Activated naive CD8-positive, alpha-beta T cell treated with anti-CD3 and anti-CD28 coated beads, Interleukin-2, amount 50 U/mL, for 24 hours (primary cell): ENCODE measurements around the gene CYP27B1.
A peak's percentile ranks its signal among the peaks of the same experiment; 100 is the strongest.
"Not testable (repeated sequence)": the region's sequence is repeated elsewhere in the genome, so short reads cannot be mapped to it uniquely, and the experiment has no call there.

Source experiments
- ATAC-seq: fragments of 150-1000 bp; cut with Tn5 transposase; one replicate; pipeline ENCODE4 v1.10.0; 2021
- DNase-seq: peaks from one replicate; pipeline ENCODE4 v3.0.0; 2021
- H3K27ac Mint-ChIP-seq: one replicate; pipeline ENCODE4 v1.8.0; 2021; ENCODE audit warnings: mild to moderate bottlenecking, mixed read lengths
- H3K27me3 Mint-ChIP-seq: one replicate; pipeline ENCODE4 v1.8.0; 2021; ENCODE audit warnings: mixed read lengths
- H3K36me3 Mint-ChIP-seq: one replicate; pipeline ENCODE4 v1.8.0; 2021; ENCODE audit warnings: low read depth, mixed read lengths
- H3K4me1 Mint-ChIP-seq: one replicate; pipeline ENCODE4 v1.8.0; 2021; ENCODE audit warnings: mixed read lengths
- H3K4me3 Mint-ChIP-seq: one replicate; pipeline ENCODE4 v1.8.0; 2021; ENCODE audit warnings: mild to moderate bottlenecking, moderate library complexity, mixed read lengths
- H3K9me3 Mint-ChIP-seq: one replicate; pipeline ENCODE4 v1.8.0; 2021; ENCODE audit warnings: mixed read lengths

CYP27B1 gene

DNA sequence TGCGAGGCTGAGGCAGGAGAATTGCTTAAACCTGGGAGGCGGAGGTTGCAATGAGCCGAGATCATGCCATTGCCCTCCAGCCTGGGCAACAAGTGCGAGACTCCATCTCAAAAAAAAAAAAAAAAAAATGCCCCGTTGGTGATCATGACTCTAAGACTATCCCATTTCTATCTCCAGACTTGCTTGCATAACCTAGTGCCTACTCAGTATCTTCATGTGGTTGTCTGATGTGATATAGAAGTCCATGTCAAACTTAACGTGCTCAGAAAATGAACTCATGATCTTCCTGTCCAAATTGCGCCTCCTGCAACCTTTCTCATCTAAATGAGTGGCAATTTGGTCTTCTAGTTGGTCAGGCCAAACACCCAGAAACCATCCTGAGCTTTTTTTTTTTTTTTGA, 11.0 kb upstream of the CYP27B1 start:
- DNase-seq, result no peak
- peaks cover 31% of the 10 kb centered on the region for H3K4me1 Mint-ChIP-seq

DNA sequence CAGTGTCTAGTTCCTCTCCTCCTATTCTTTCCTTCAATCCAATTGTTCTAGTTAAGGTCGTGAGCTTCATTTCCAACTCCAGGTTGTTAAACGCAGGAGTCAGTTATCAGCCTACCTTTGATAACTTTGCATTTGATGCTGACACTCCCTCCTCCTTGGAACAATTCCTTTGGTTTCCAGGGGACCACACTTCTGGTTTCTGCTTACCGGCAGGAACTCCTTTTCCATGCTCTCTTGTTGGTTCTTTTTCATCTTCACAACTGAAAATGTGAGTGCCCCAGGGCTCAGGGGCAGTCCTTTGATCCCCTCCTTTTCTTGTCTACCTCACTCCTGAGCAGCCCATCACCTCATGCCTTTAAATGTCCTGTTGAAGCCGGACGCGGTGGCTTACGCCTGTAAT, 10.5 kb upstream of the CYP27B1 start:
- no peak overlapping the region for H3K4me3 Mint-ChIP-seq
- H3K27me3 Mint-ChIP-seq, result no peaks in the 10 kb centered on the region
- H3K4me1 Mint-ChIP-seq, result peaks cover 28% of the 10 kb centered on the region
- ATAC-seq (no peak), DNase-seq (no peak)
- H3K27ac Mint-ChIP-seq, result no peak overlapping the region
- H3K36me3 Mint-ChIP-seq, result peaks cover 7% of the 10 kb centered on the region
- H3K9me3 Mint-ChIP-seq, result no peaks in the 10 kb centered on the region

More for the DNA sequence above, 11.0 kb upstream of the CYP27B1 start:
- H3K9me3 Mint-ChIP-seq, result no peaks in the 10 kb centered on the region
- H3K27ac Mint-ChIP-seq, result no peak overlapping the region
- H3K27me3 Mint-ChIP-seq, result no peaks in the 10 kb centered on the region
- no peak for ATAC-seq
- peaks cover 9% of the 10 kb centered on the region for H3K36me3 Mint-ChIP-seq
- H3K4me3 Mint-ChIP-seq, result no peak overlapping the region

DNA sequence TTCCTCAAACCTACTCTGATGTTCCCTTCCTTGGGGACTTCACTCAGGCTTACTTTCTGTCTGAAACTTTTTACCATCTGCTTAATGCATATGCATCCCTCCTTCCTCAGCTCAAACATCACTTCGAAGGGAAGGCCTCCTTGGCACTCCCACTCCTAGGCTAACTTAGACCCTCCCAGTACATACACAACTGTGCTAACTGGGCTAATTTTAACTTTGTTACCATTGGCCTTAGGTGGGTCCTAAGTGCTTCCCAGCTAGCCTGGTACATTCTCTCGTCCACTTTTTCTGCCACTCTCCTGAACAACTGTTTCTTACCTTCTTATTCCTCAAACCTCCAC, 9.3 kb upstream of the CYP27B1 start:
- ATAC-seq (no peak), DNase-seq (no peak)
- Mint-ChIP-seq H3K27me3 (no peaks in the 10 kb centered on the region), H3K4me3 (no peak overlapping the region), H3K36me3 (peaks cover 11% of the 10 kb centered on the region), H3K9me3 (no peaks in the 10 kb centered on the region), H3K4me1 (peaks cover 22% of the 10 kb centered on the region), H3K27ac (no peak overlapping the region)

DNA sequence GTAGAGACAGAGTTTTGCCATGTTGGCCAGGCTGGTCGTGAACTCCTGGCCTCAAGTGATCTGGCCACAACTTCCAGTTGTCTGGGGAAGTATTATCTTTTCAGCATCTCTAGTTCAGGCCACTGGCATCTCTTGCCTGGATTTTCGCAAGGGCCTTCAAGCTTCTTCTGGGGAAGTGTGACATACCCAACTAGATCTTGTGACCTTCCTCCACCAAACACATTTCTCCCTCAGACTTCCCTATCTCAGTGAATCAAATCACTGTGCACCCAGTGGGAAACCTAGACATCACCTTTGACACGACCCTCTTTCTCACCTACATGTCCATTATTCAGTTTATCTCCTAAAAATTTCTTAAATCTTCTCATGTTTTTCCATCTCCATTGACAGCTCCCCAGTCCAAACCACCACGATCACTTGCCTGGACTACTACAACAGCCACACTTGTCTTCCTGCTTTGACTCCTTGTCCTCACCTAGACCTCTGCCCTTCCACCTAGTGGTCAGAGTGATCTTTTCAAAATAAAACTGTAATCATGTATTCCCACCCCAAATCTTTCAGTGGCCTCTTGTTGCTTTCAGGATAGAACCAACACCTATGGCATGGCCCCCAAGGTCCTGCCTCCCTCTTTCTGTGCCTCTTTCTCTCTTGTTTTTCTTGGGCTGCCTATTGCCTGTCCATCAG, 8.8 kb upstream of the CYP27B1 start:
- no peak overlapping the region for H3K27ac Mint-ChIP-seq
- no peak for DNase-seq

DNA sequence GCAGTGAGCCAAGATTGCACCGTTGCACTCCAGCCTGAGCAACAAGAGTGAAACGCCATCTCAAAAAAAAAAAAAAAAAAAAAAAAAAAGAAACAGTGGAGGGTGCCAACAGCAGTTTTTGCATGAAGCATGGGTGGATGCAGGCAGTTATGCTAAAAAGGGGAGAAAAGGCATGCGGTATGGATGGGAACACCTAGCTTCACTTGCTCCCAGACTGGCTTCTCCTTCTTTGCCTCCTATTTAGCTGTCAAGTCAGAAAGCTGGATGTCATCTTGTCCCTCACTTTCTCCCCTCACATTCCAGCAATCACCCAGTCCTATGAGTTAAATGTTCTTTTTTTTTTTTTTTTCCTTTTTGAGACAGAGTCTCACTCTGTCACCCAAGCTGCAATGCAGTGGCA, 8.2 kb upstream of the CYP27B1 start:
- H3K27me3 Mint-ChIP-seq, result no peaks in the 10 kb centered on the region
- no peak overlapping the region for H3K4me3 Mint-ChIP-seq
- ATAC-seq (no peak), DNase-seq (no peak)
- peaks cover 19% of the 10 kb centered on the region for H3K36me3 Mint-ChIP-seq
- H3K27ac Mint-ChIP-seq, result no peak overlapping the region
- peaks cover 30% of the 10 kb centered on the region for H3K4me1 Mint-ChIP-seq
- H3K9me3 Mint-ChIP-seq, result no peaks in the 10 kb centered on the region

More for the DNA sequence above, 8.8 kb upstream of the CYP27B1 start:
- Mint-ChIP-seq H3K36me3 (peaks cover 14% of the 10 kb centered on the region), H3K27me3 (no peaks in the 10 kb centered on the region), H3K4me3 (no peak overlapping the region), H3K4me1 (peaks cover 25% of the 10 kb centered on the region), H3K9me3 (no peaks in the 10 kb centered on the region)
- ATAC-seq, result no peak

DNA sequence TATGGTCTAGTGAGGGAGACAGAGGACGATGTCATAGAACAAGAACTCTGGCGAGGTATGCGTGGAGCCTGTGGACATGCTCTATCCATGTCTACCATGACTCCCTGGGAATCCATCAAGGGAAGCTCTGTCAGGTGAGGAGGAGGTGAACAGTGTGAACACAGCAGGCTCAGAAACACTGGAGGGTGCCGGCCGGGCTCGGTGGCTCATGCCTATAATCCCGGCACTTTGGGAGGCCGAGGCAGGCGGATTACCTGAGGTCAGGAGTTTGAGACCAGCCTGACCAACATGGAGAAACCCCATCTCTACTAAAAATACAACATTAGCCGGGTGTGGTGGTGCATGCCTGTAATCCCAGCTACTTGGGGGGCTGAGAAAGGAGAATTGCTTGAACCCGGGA, 7.8 kb upstream of the CYP27B1 start:
- peaks cover 24% of the 10 kb centered on the region for H3K36me3 Mint-ChIP-seq
- DNase-seq, H3K27me3 Mint-ChIP-seq, H3K4me3 Mint-ChIP-seq, H3K9me3 Mint-ChIP-seq, ATAC-seq, H3K27ac Mint-ChIP-seq: not testable (repeated sequence)
- peaks cover 33% of the 10 kb centered on the region for H3K4me1 Mint-ChIP-seq

DNA sequence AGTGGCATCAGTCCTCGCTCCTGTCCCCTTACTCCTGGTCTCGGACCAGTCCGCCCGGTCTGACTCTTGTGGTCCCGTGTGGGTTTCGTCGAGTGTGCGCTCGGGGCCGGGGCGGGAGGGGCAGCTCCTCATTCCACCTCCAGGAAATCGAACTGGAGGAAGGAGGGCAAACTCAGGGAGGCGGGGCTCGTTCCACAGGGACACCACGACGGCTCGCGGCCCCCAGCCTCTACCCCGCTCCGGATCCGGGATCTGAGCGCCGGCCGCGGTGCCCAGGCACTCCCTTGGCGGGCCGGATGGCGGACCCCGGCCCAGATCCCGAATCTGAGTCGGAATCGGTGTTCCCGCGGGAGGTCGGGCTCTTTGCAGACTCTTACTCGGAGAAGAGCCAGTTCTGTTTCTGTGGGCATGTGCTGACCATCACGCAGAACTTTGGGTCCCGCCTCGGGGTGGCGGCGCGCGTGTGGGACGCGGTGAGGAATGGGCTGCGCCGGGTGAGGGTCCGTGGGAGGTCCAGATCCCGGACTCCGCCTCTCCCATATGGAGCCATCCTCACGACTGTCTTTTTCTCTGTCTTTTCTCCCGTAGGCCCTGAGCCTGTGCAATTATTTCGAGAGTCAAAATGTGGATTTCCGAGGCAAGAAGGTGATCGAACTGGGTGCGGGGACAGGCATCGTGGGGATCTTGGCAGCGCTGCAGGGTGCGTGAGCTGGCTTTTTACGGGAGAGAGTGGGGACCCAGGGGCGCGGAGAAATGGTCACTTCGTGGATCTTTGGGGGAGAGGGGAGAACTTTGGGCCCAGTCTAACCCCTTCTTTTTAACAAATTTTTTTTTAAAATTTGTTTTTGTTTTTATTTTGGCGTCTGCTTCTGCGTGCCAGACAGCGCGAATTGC, 5.8 kb upstream of the CYP27B1 start, which contains the start of gene EEF1AKMT3:
EEF1AKMT3 (plus strand) TSS at position 186 of the 894 bp plus-strand sequence; CDS start at position 297, 111 bp downstream.
- Mint-ChIP-seq H3K4me1 (peaks cover 33% of the 10 kb centered on the region), H3K9me3 (no peaks in the 10 kb centered on the region), H3K27ac (peak within 1 kb of the TSS; percentile 96), H3K27me3 (no peaks in the 10 kb centered on the region), H3K4me3 (peak within 1 kb of the TSS; percentile 94), H3K36me3 (peaks cover 36% of the 10 kb centered on the region)
- ATAC-seq, result peak; percentile 34
- DNase-seq, result peak; percentile 52

DNA sequence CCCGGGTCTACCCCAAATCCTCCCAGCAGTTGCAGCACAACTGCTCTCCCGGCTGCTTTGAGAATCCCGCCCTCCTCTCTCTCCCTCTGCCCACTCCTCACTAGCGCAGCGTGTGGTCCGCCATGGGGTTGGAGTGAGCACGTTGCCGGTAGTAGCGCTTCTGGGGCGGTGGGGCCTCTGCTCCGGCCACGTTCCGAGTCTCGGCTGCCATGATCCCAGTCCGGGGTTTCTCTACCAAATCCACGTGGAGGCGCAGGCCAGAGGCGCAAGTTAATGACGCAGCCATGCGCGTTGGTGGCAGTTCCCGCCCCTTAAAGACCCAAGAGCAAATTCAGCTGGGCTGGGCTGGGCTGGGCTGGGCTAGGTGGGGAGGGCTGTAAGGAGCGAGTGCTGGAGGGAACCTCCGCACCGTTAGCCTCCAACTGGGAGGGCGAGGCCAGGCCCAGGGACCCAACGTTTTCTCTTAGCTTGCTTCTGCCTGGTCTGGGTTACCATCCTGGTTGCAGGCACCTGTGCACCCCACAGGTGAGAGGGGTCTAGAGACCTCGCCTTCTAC, 5.1 kb upstream of the CYP27B1 start, which contains the start of gene METTL1:
METTL1 (minus strand) TSS at position 233 of the 556 bp plus-strand sequence; CDS start at position 211, 22 bp downstream.
- DNase-seq (peak; percentile 93), ATAC-seq (peak; percentile 92)
- Mint-ChIP-seq H3K27ac (peak within 1 kb of the TSS; percentile 96), H3K4me1 (peaks cover 40% of the 10 kb centered on the region), H3K27me3 (no peaks in the 10 kb centered on the region), H3K9me3 (no peaks in the 10 kb centered on the region), H3K36me3 (peaks cover 36% of the 10 kb centered on the region), H3K4me3 (peak within 1 kb of the TSS; percentile 94)

DNA sequence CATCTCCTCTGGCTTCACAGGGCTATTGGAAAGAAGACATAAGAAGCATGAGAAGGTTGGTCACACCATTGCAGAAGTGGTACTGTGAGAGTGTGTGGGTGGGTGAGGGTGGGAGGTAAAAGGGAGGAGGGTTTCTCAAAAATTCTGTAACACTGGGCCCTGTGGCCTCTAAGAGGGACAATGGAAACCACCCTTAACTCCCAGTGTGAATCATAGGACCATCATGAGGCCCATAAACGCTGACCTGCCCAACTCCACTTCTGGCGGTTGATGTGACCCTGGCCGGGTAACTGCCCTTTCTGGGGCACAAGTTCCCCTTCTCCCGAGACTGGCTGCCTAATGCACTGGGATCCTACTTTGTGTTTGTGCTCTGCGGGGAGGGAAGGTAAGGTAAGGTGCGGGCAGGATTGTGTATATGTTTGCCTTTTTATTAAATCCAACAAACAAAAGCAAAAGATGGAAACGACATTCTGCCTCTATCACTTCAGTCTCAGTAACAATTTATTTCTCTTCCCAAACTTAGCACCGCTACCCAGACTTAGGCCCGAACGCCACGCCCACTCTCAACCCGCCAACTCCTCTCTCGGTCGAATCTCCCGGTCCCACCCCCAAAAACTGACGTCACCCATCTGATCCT, 4.5 kb upstream of the CYP27B1 start:
- Mint-ChIP-seq H3K27ac (peak overlapping the region; percentile 96), H3K4me1 (peaks cover 46% of the 10 kb centered on the region), H3K4me3 (peak overlapping the region; percentile 94), H3K27me3 (peaks cover 3% of the 10 kb centered on the region), H3K36me3 (peaks cover 36% of the 10 kb centered on the region), H3K9me3 (no peaks in the 10 kb centered on the region)
- ATAC-seq (peak; percentile 68), DNase-seq (peak; percentile 93)

DNA sequence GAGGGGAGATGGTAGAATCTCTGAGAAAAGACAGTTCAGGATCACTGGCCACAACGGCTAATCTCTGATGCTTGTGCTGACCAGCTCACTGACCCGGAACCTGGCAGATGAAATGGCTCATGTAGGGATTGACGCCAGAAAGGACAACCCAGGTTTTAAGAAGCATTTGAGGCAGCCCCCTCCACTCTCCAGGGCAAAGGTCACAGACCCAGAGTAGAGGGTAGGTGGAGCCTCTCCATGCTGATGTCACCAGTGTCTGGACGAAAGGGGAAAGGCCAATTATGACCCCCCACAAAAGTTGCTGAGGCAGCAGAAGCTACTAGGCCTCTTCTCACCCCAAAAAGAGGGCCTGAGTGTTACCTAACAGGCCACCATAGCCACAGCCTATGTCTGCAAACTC, 3.9 kb upstream of the CYP27B1 start:
- H3K27me3 Mint-ChIP-seq, result peaks cover 5% of the 10 kb centered on the region
- H3K36me3 Mint-ChIP-seq, result peaks cover 34% of the 10 kb centered on the region
- H3K9me3 Mint-ChIP-seq, result no peaks in the 10 kb centered on the region
- ATAC-seq (no peak), DNase-seq (no peak)
- peaks cover 48% of the 10 kb centered on the region for H3K4me1 Mint-ChIP-seq
- peak overlapping the region; percentile 94 for H3K4me3 Mint-ChIP-seq
- H3K27ac Mint-ChIP-seq, result peak overlapping the region; percentile 69

DNA sequence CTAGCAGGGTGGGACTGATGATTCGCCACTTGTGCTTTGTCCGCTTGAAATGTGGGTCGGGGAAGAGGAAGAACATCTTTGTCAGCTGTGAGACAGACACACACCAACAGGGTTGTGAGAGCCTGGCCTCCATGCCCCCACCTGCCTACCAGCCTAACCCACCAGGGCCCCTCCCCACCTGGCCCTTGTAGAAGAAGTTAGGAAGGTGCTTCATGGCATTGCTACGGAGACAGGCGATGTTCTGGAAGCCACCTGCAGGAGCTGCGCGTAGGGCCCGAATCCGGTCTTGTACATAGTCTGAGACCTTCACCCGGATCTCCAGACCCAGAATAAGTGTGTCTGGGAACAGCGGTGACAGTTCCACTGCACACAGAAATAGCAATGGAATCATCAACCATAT, 2.7 kb upstream of the CYP27B1 start:
- no peaks in the 10 kb centered on the region for H3K9me3 Mint-ChIP-seq
- peaks cover 7% of the 10 kb centered on the region for H3K27me3 Mint-ChIP-seq
- no peak overlapping the region for H3K27ac Mint-ChIP-seq
- DNase-seq, result no peak
- ATAC-seq, result no peak
- H3K4me3 Mint-ChIP-seq, result no peak overlapping the region
- H3K36me3 Mint-ChIP-seq, result peaks cover 35% of the 10 kb centered on the region
- H3K4me1 Mint-ChIP-seq, result peaks cover 56% of the 10 kb centered on the region

DNA sequence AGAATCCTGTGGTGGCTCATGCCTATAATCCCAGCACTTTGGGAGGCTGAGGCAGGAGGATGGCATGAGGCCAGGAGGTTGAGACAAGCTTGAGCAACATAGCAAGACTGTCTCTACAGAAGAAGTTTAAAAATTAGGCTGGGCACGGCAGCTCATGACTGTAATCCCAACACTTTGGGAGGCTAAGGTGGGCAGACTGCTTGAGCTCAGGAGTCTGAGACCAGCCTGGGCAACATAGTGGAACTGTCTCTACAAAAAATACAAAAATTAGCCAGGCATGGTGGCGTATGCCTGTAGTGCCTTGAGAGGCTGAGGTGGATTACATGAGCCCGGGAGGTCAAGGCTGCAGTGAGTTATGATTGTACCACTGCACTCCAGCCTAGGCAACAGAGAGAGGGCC, 998 bp upstream of the CYP27B1 start:
- peaks cover 49% of the 10 kb centered on the region for H3K36me3 Mint-ChIP-seq

DNA sequence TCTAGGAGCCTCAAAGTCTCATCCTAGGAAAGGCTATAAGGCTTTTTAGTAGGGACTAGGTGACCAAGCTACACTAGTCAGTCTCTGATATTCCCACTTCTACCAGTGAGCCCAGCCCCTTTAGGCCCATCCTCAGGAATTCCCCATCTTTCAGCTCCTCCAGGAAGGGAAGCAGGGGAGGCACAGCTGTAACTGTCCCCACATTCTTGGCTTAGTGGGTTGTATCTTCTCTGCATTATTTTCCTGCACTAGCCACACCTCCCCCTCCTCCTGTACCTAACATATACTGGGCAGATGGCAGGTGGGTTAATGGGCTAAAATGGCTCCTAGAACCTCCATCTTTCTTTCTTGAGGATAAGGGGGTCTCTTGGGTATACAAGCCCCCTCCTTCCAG, 424 bp upstream of the CYP27B1 start:
- ATAC-seq (no peak), DNase-seq (no peak)
- peaks cover 53% of the 10 kb centered on the region for H3K36me3 Mint-ChIP-seq
- H3K27ac Mint-ChIP-seq, result no peak overlapping the region
- H3K4me1 Mint-ChIP-seq, result peaks cover 57% of the 10 kb centered on the region
- peaks cover 7% of the 10 kb centered on the region for H3K27me3 Mint-ChIP-seq
- H3K4me3 Mint-ChIP-seq, result peak overlapping the region; percentile 87
- no peaks in the 10 kb centered on the region for H3K9me3 Mint-ChIP-seq

More for the DNA sequence above, 998 bp upstream of the CYP27B1 start:
- Mint-ChIP-seq H3K27ac (no peak overlapping the region), H3K4me1 (peaks cover 58% of the 10 kb centered on the region), H3K4me3 (no peak overlapping the region), H3K9me3 (no peaks in the 10 kb centered on the region), H3K27me3 (peaks cover 7% of the 10 kb centered on the region)
- DNase-seq, result no peak
- no peak for ATAC-seq

DNA sequence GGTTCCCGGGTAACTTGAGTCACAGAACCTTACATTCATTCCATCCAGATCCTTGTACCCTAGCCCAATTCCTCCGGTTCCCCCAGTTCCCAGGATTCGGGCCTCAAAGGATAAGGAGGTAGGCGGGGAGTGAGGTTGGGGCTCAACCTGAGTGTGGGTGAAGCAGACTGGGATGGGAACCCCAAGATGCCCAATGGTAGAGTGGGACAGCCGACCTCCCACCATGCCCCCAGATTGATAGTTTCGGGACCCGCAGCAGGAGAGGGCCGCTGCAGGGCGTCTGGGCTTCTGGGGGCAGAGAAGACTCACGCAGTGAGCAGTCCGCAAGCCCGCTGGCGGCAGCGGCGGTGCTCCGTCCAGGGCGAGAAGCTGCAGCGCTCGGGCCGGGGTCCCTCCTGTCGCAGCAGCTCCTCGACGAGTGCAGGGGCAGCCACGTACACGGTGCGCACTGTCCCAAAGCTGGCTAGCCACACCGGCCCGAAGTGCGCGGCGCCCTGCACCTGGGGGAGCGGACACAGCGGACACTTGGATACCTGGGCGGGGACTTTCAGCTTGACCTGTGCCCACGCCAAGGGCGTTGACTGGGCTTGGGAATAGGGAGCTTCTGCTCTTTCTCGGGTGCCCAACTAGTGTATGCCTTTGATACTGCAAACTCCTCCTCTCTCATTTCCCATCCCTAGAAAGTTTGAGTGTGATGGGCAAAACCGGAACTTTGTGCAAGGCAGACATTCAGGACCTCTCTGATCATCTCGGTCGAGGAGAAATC, 997 bp downstream of the CYP27B1 start:
- Mint-ChIP-seq H3K4me1 (peaks cover 48% of the 10 kb centered on the region), H3K4me3 (peak overlapping the region; percentile 87), H3K27ac (peak overlapping the region; percentile 85), H3K36me3 (peaks cover 51% of the 10 kb centered on the region), H3K9me3 (no peaks in the 10 kb centered on the region), H3K27me3 (peaks cover 7% of the 10 kb centered on the region)
- DNase-seq (no peak), ATAC-seq (peak; percentile 18)
